WI38 (cell line): ENCODE data around the gene ZNF829.

Source experiments
- H3K4me3 ChIP-seq: 2 replicates; pipeline ENCODE4 v1.5.1; 2011; ENCODE audit warnings: low read depth, mild to moderate bottlenecking, control low read depth, low read length
- CTCF ChIP-seq: IDR thresholded peaks from 2 replicates; pipeline ENCODE4 v1.5.1; 2012; ENCODE audit warnings: low read depth, mild to moderate bottlenecking, control low read depth, low read length

Gene ZNF829

GRCh38 chr19:36850559-36851442, 65.3 kb downstream of the ZNF829 start, which contains the start of gene ZNF345:
TSS of gene ZNF345 (plus strand) at chr19:36850876. CDS start at chr19:36876831, 25,955 bp downstream.
- TF ChIP-seq CTCF: no peak
- peak within 1 kb of the TSS; percentile 98 for H3K4me3 ChIP-seq

- no peak for TF ChIP-seq CTCF
- H3K4me3 ChIP-seq: peak overlapping the region; percentile 98
Measured at GRCh38 chr19:36849701-36850558, 66.2 kb downstream of the ZNF829 start.

GRCh38 chr19:36847968-36848367, 68.1 kb downstream of the ZNF829 start:
- no peak overlapping the region for H3K4me3 ChIP-seq
- TF ChIP-seq CTCF: no peak

GRCh38 chr19:36838784-36839324, 77.2 kb downstream of the ZNF829 start:
- peak overlapping the region; percentile 77 for H3K4me3 ChIP-seq

More at GRCh38 chr19:36838784-36839324, 77.2 kb downstream of the ZNF829 start:
- no peak for TF ChIP-seq CTCF
